HepG2 (cell line): ENCODE results near the gene MAPK14. TPM values are rescaled to one million over a fixed set of nuclear protein-coding genes. Genes with fewer than 3 reads are reported as not detected.

Experiments
- ATAC-seq: fragments of 200-7000 bp; cut with Tn5 transposase; 3 replicates; pipeline ENCODE4 v1.9.1; 2020; ENCODE audit warnings: mild to moderate bottlenecking, moderate library complexity
- BruUV-seq: library from RNA; stranded (reverse); fragments of 400-500 nt; replicated peaks from 2 replicates; lab custom pipeline; 2021; lab: Mats Ljungman, UMichigan
- CTCF ChIA-PET: fragments of 300-600 bp; formaldehyde crosslinking; extraction: SDS; loops from one replicate; lab custom pipeline; 2021; ENCODE audit warnings: low total read pairs, inconsistent platforms, low intra/inter-chr PET ratio; lab: Yijun Ruan, JAX
- POLR2A ChIA-PET: fragments of 350-600 bp; sonication (Branson Sonifier 250); formaldehyde crosslinking; loops from one replicate; lab custom pipeline; 2020; ENCODE audit warnings: antibody characterized with exemption, inconsistent platforms; lab: Yijun Ruan, JAX
- DNase-seq: peaks from one replicate; pipeline ENCODE4 v3.0.0-alpha.2; 2015; ENCODE audit warnings: low spot score
- FAIRE-seq: peaks from 3 replicates; lab custom pipeline; 2011; peaks lifted over from hg19 to GRCh38; lab: Jason Lieb, UNC
- H2AFZ ChIP-seq: one replicate; pipeline ENCODE4 v1.6.1; 2011; ENCODE audit warnings: low read length, inconsistent platforms
- H3K27ac ChIP-seq: fragments of 300-600 bp; 3 replicates; pipeline ENCODE4 v1.8.0; 2011; ENCODE audit warnings: mixed run types, mild to moderate bottlenecking, mixed read lengths, low read length, inconsistent platforms; ENCODE audit not compliant: insufficient read depth; ENCODE audit errors: extremely low read length
- H3K27me3 ChIP-seq, 2 experiments: fragments of 200-600 bp in 1 of 2; 2 replicates in 1 of 2; 3 replicates in 1 of 2; pipeline versions ENCODE4 v1.6.0 to v1.8.0; 2011; ENCODE audit warnings: low read length in 2 of 2, mild to moderate bottlenecking in 2 of 2, moderate library complexity in 2 of 2, inconsistent platforms in 1 of 2; ENCODE audit not compliant: insufficient read depth in 2 of 2, control insufficient read depth in 1 of 2
- H3K36me3 ChIP-seq, 2 experiments: fragments of 200-600 bp in 1 of 2; replicated peaks in 1 of 2; 2 replicates in 1 of 2; 3 replicates in 1 of 2; pipeline versions ENCODE4 v1.5.1 to v1.8.0; 2011; ENCODE audit warnings: low read length in 2 of 2, inconsistent platforms in 1 of 2; ENCODE audit not compliant: insufficient read depth in 2 of 2, control insufficient read depth in 1 of 2
- H3K4me1 ChIP-seq: 2 replicates; pipeline ENCODE4 v1.5.1; 2012; ENCODE audit warnings: low read length, inconsistent platforms; ENCODE audit not compliant: insufficient read depth
- H3K4me2 ChIP-seq: 2 replicates; pipeline ENCODE4 v1.6.0; 2011; ENCODE audit warnings: low read depth, low read length, inconsistent platforms
- H3K4me3 ChIP-seq, 3 experiments: fragments of 200-600 bp in 1 of 3; sonication (generic), shearing (Covaris generic) in 1 of 3; replicated peaks in 1 of 3; 2 replicates each; pipeline ENCODE4 v1.5.1; 2011 to 2016; ENCODE audit warnings: low read length in 3 of 3, inconsistent platforms in 2 of 3, low read depth in 2 of 3, mild to moderate bottlenecking in 2 of 3, control low read depth in 1 of 3, mixed read lengths in 1 of 3; ENCODE audit not compliant: insufficient read depth in 1 of 3
- H3K79me2 ChIP-seq: one replicate; pipeline ENCODE4 v1.6.1; 2011; ENCODE audit warnings: low read length, inconsistent platforms; ENCODE audit not compliant: insufficient read depth
- H3K9ac ChIP-seq: 2 replicates; pipeline ENCODE4 v1.6.0; 2011; ENCODE audit warnings: mild to moderate bottlenecking, low read depth, low read length, inconsistent platforms; ENCODE audit not compliant: insufficient read depth
- H3K9me3 ChIP-seq: 2 replicates; pipeline ENCODE4 v1.5.1; 2012; ENCODE audit warnings: mild to moderate bottlenecking, low read length
- H4K20me1 ChIP-seq: 2 replicates; pipeline ENCODE4 v1.6.0; 2011; ENCODE audit warnings: inconsistent platforms, mild to moderate bottlenecking, low read length, moderate library complexity; ENCODE audit not compliant: insufficient read depth
- ARID3A ChIP-seq: IDR thresholded peaks from 2 replicates; pipeline ENCODE4 v1.6.1; 2012; ENCODE audit warnings: low read depth, low read length, improper control_type of control experiment
- BATF2 ChIP-seq: sonication (generic); formaldehyde crosslinking; IDR thresholded peaks from 2 replicates; pipeline ENCODE4 v1.8.0; 2022; ENCODE audit warnings: mild to moderate bottlenecking, missing genetic modification reagents, moderate library complexity
- CEBPG ChIP-seq: IDR thresholded peaks from 2 replicates; pipeline ENCODE4 v1.6.1; 2016
- EED ChIP-seq: sonication (generic); formaldehyde crosslinking; IDR thresholded peaks from 2 replicates; pipeline ENCODE4 v1.5.0; 2020; ENCODE audit warnings: mild to moderate bottlenecking, missing genetic modification reagents
- FOXO1 ChIP-seq: sonication (generic); formaldehyde crosslinking; IDR thresholded peaks from 2 replicates; pipeline ENCODE4 v1.4.0; 2020; ENCODE audit warnings: missing genetic modification reagents
- HMGXB4 ChIP-seq, 2 experiments: sonication (generic) in 1 of 2; formaldehyde crosslinking in 1 of 2; IDR thresholded peaks; 2 replicates each; pipeline versions ENCODE4 v1.4.0 to v1.6.1; 2018 to 2020; ENCODE audit warnings: missing genetic modification reagents in 2 of 2, borderline replicate concordance in 1 of 2, low read depth in 1 of 2, mild to moderate bottlenecking in 1 of 2, missing biosample characterization in 1 of 2
- HNRNPLL ChIP-seq: fragments of 200-400 bp; formaldehyde crosslinking; IDR thresholded peaks from 2 replicates; pipeline ENCODE4 v1.6.1; 2017; ENCODE audit warnings: mild to moderate bottlenecking, low read depth, low read length; ENCODE audit not compliant: poor library complexity, severe bottlenecking
- HOXA5 ChIP-seq: sonication (generic); formaldehyde crosslinking; IDR thresholded peaks from 2 replicates; pipeline ENCODE4 v1.4.0; 2020; ENCODE audit warnings: missing genetic modification reagents
- HOXA9 ChIP-seq: sonication (generic); formaldehyde crosslinking; IDR thresholded peaks from 2 replicates; pipeline ENCODE4 v1.8.1; 2022; ENCODE audit warnings: missing genetic modification reagents, mild to moderate bottlenecking, moderate library complexity, borderline replicate concordance
- MED8 ChIP-seq: sonication (generic); formaldehyde crosslinking; IDR thresholded peaks from 2 replicates; pipeline ENCODE4 v1.8.1; 2023; ENCODE audit warnings: mild to moderate bottlenecking, missing genetic modification reagents; ENCODE audit not compliant: insufficient replicate concordance
- MTERF4 ChIP-seq: sonication (generic); formaldehyde crosslinking; IDR thresholded peaks from 2 replicates; pipeline ENCODE4 v1.8.0; 2023; ENCODE audit warnings: mild to moderate bottlenecking, missing genetic modification reagents
- PHF20 ChIP-seq: sonication (generic); formaldehyde crosslinking; IDR thresholded peaks from 2 replicates; pipeline ENCODE4 v1.5.0; 2020; ENCODE audit warnings: mild to moderate bottlenecking, missing genetic modification reagents
- PHF21A ChIP-seq: sonication (generic); formaldehyde crosslinking; IDR thresholded peaks from 2 replicates; pipeline ENCODE4 v1.5.0; 2020; ENCODE audit warnings: mild to moderate bottlenecking, missing genetic modification reagents
- ZMYM4 ChIP-seq: sonication (generic); formaldehyde crosslinking; IDR thresholded peaks from 2 replicates; pipeline ENCODE4 v1.8.1; 2023; ENCODE audit warnings: mild to moderate bottlenecking, missing genetic modification reagents
- ZNF230 ChIP-seq: sonication (generic); formaldehyde crosslinking; IDR thresholded peaks from 2 replicates; pipeline ENCODE4 v1.4.0; 2020; ENCODE audit warnings: mild to moderate bottlenecking, missing genetic modification reagents
- ZNF33B ChIP-seq: sonication (generic); formaldehyde crosslinking; IDR thresholded peaks from 2 replicates; pipeline ENCODE4 v1.5.1; 2020; ENCODE audit warnings: mild to moderate bottlenecking, missing genetic modification reagents
- ZNF451 ChIP-seq: sonication (generic); formaldehyde crosslinking; IDR thresholded peaks from 2 replicates; pipeline ENCODE4 v1.5.0; 2020; ENCODE audit warnings: mild to moderate bottlenecking, missing genetic modification reagents
- ZNF614 ChIP-seq: IDR thresholded peaks from 2 replicates; pipeline ENCODE4 v1.6.1; 2018; ENCODE audit warnings: missing biosample characterization, missing genetic modification reagents, inconsistent platforms, borderline replicate concordance
- ZSCAN31 ChIP-seq: sonication (generic); formaldehyde crosslinking; IDR thresholded peaks from 2 replicates; pipeline ENCODE4 v1.5.0; 2020; ENCODE audit warnings: low read depth, mild to moderate bottlenecking, missing genetic modification reagents
- WGBS: methylation state at CpG from one replicate; pipeline ENCODE4 v1.1.6; 2017; ENCODE audit warnings: low lambda C conversion rate; 5-methylcytosine and 5-hydroxymethylcytosine counted together
- in situ Hi-C: cut with HindIII; loops from 2 replicates; pipeline ENCODE4 v1.10.0; 2017; ENCODE audit warnings: low pct_unique_long_range_greater_than_20kb; ENCODE audit not compliant: extremely low pct_ligation_motif_present
- intact Hi-C: fragments of 100-400 bp; cut with micrococcal nuclease; formaldehyde crosslinking; loops from one replicate; pipeline ENCODE4 v1.10.0; 2022; ENCODE audit not compliant: unreplicated experiment
- polyA plus RNA-seq, 8 experiments: library from polyadenylated mRNA; depleted of rRNA in 3 of 8; stranded (reverse) in 7 of 8; unstranded in 1 of 8; fragments of >200 nt; fragmentation: Illumina TruSeq in 4 of 8; extraction: Trizol in 4 of 8; gene quantifications; 2 replicates each; pipeline versions ENCODE4 v1.2.1 to v1.2.3, GENCODE V29; 2011 to 2016; ENCODE audit warnings: low read depth in 4 of 8, missing spikeins in 1 of 8, mixed read lengths in 1 of 8; ENCODE audit not compliant: insufficient read depth in 1 of 8
- total RNA-seq, 5 experiments: library from RNA; depleted of rRNA; stranded (reverse); fragments of >200 nt; fragmentation: Illumina TruSeq; extraction: Trizol; gene quantifications; 2 replicates each; pipeline ENCODE4 v1.2.3, GENCODE V29; 2016; ENCODE audit warnings: low read depth in 1 of 5

MAPK14 gene
- total and polyA plus RNA-seq, 2 of the 13 experiments (the other 11 are each of a cell fraction or from before 2014, with no cell fraction given), result 66.3 to 67.3 TPM

DNA sequence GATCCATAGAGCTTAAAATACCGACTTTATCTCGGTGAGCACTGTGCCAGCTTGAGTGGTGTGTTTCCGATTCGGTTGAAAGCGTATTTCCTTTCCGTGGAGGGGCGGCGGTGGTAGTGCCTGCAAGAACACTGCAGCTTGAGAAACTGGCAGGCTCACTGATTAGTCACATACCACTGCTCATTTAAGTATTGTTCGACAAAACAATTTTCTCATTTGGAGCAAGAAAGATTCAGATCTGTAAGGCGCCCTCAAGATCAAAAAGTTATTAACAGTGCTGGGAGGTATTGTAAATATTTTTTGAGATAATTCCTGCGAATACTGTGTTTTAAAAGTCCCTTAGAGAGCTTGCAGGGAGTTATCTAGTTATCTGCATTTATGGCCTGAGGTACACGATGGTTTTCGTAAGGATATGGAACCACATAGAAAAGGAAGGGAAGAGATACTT, 1.3 kb downstream of the MAPK14 start (continued):
- TF ChIP-seq ZMYM4, result no peak
- TF ChIP-seq FOXO1, result no peak
- no peak for TF ChIP-seq ARID3A
- TF ChIP-seq ZNF33B, result no peak
- TF ChIP-seq ZNF230, result no peak
- no peak for TF ChIP-seq BATF2 (CRISPR knock-in tag)

- ChIA-PET CTCF (no interaction called here), POLR2A (interaction anchor here (1.0 to 5.2 kb wide), 7 partner anchors 9 to 102 kb away, joined by 3 to 163 read pairs (median 16); no protein-coding TSS in a partner anchor)
- Histone ChIP-seq H4K20me1 (peaks cover 35% of the 10 kb centered on the region), H3K9me3 (no peaks in the 10 kb centered on the region), H3K27ac (peak overlapping the region; percentile 94), H3K4me1 (peaks cover 63% of the 10 kb centered on the region), H3K4me2 (peak overlapping the region; percentile 66), H3K4me3 (peak overlapping the region; percentile 86 to 97 (median 96)), H2AFZ (no peak overlapping the region), H3K9ac (peak overlapping the region; percentile 98), H3K79me2 (peaks cover 68% of the 10 kb centered on the region), H3K27me3 (no peaks in the 10 kb centered on the region; a peak in 1 of 5 replicates), H3K36me3 (peaks cover 0 to 2% of the 10 kb centered on the region in 2 experiments; a peak in 1 of 5 replicates)
- no TSS peak for BruUV-seq
- peak; percentile 44 for FAIRE-seq
- ATAC-seq, result no peak
- in situ Hi-C loops (loop anchor here (5.0 kb wide), 2 partner anchors 68 to 168 kb away; partner anchors contain the start of gene BRPF3), intact Hi-C loops (loop anchor here (2.0 to 10.0 kb wide), 4 partner anchors 35 to 167 kb away; partner anchors contain the start of genes BRPF3 and SRPK1)
- DNase-seq, result peak; percentile 68
- under 1% methylated on average over 6 of the region's 6 CpGs for WGBS
- no peak for TF ChIP-seq PHF20
- TF ChIP-seq HNRNPLL, result no peak
- TF ChIP-seq PHF21A (CRISPR knock-in tag), result no peak
- no peak for TF ChIP-seq ZNF451 (CRISPR knock-in tag)
- TF ChIP-seq HMGXB4 (CRISPR knock-in tag; IDR thresholded peaks at IDR 0.05; ENCODE audit: borderline replicate concordance in 1 of 2, low read depth in 1 of 2), result no peak
- TF ChIP-seq MED8 (CRISPR knock-in tag), result no peak
- no peak for TF ChIP-seq ZSCAN31 (CRISPR knock-in tag)
- peak; percentile 95 for TF ChIP-seq CEBPG (CRISPR knock-in tag)
- no peak for TF ChIP-seq ZNF614
- TF ChIP-seq HOXA5 (CRISPR knock-in tag), result peak; percentile 23; the same call in 1 of the 2 replicates
- TF ChIP-seq MTERF4 (CRISPR knock-in tag), result no peak
- TF ChIP-seq EED, result no peak
- no peak for TF ChIP-seq HOXA9 (CRISPR knock-in tag)
Observed at GRCh38 chr6:36029464-36029863, 1.9 kb downstream of the MAPK14 start.
